CD4-positive, alpha-beta T cell (primary cell): ENCODE data around the gene SH3TC2. TPM values are rescaled to one million over a fixed set of nuclear protein-coding genes. Genes with fewer than 3 reads are reported as not detected.

ENCODE experiments used
- ATAC-seq: fragments of 200-7000 bp; cut with Tn5 transposase; one replicate; pipeline ENCODE4 v1.10.0; 2022; ENCODE audit warnings: mild to moderate bottlenecking; ENCODE audit not compliant: poor library complexity
- CTCF ChIA-PET: fragments of 350-600 bp; sonication (Branson Sonifier 250); formaldehyde crosslinking; loops from one replicate; lab custom pipeline; 2021; ENCODE audit warnings: antibody characterized with exemption, inconsistent platforms; lab: Charles Lee
- POLR2A ChIA-PET: fragments of 350-600 bp; sonication (Branson Sonifier 250); formaldehyde crosslinking; loops from one replicate; lab custom pipeline; 2021; ENCODE audit warnings: antibody characterized with exemption, inconsistent platforms; lab: Charles Lee
- DNase-seq, 14 experiments: peaks; one replicate each; pipeline ENCODE4 v3.0.0-alpha.2; 2013 to 2020; ENCODE audit warnings: mixed read lengths in 2 of 14
- H3K27ac ChIP-seq, 2 donors: one replicate each; pipeline versions ENCODE4 v1.5.1 to v1.7.0; 2013; ENCODE audit warnings: low read length in 2 of 2, low read depth in 1 of 2, mild to moderate bottlenecking in 1 of 2
- H3K27me3 ChIP-seq, 2 experiments: 1 replicate in 1 of 2; 2 replicates in 1 of 2; pipeline versions ENCODE4 v1.6.1 to v1.7.0; 2013; ENCODE audit warnings: low read length in 2 of 2, control low read depth in 1 of 2, mild to moderate bottlenecking in 1 of 2, moderate library complexity in 1 of 2; ENCODE audit not compliant: insufficient read depth in 2 of 2, control insufficient read depth in 1 of 2
- H3K36me3 ChIP-seq: one replicate; pipeline ENCODE4 v1.6.1; 2013; ENCODE audit warnings: low read length, control low read depth; ENCODE audit not compliant: insufficient read depth
- H3K4me1 ChIP-seq: one replicate; pipeline ENCODE4 v1.6.1; 2013; ENCODE audit warnings: low read length, control low read depth; ENCODE audit not compliant: insufficient read depth
- H3K4me3 ChIP-seq: one replicate; pipeline ENCODE4 v1.5.1; 2013; ENCODE audit warnings: mild to moderate bottlenecking, low read length, moderate library complexity
- H3K9me3 ChIP-seq, 2 experiments: 1 replicate in 1 of 2; 2 replicates in 1 of 2; pipeline versions ENCODE4 v1.6.1 to v1.7.0; 2013; ENCODE audit warnings: low read length in 2 of 2, mild to moderate bottlenecking in 2 of 2, control low read depth in 1 of 2, moderate library complexity in 1 of 2; ENCODE audit not compliant: control insufficient read depth in 1 of 2, insufficient read depth in 1 of 2
- H3K27ac Mint-ChIP-seq: one replicate; pipeline ENCODE4 v1.8.0; 2020; ENCODE audit warnings: mixed read lengths
- H3K27me3 Mint-ChIP-seq: one replicate; pipeline ENCODE4 v1.8.0; 2021; ENCODE audit warnings: mixed read lengths
- H3K36me3 Mint-ChIP-seq: one replicate; pipeline ENCODE4 v1.8.0; 2021; ENCODE audit warnings: low read depth, mixed read lengths
- H3K4me1 Mint-ChIP-seq: one replicate; pipeline ENCODE4 v1.8.0; 2021; ENCODE audit warnings: low read depth, mixed read lengths
- H3K4me3 Mint-ChIP-seq: one replicate; pipeline ENCODE4 v1.8.0; 2020; ENCODE audit warnings: mild to moderate bottlenecking, mixed read lengths
- H3K9me3 Mint-ChIP-seq: one replicate; pipeline ENCODE4 v1.8.0; 2020; ENCODE audit warnings: mixed read lengths
- intact Hi-C, 2 experiments: fragments of 100-400 bp; cut with DNase I in 1 of 2; cut with micrococcal nuclease in 1 of 2; formaldehyde crosslinking; loops; one replicate each; pipeline versions ENCODE4 v1.15.1 to v1.9.0; 2023 to 2025; cut with DNase I, micrococcal nuclease
- total RNA-seq, 174 experiments: library from RNA in 2 of 174; stranded (reverse) in 2 of 174; gene quantifications; one replicate each; pipeline ENCODE4 v1.2.3 and lab custom pipeline; 2021 to 2026
- TF ChIP-seq, protein P1 (sequence below): fragments of 200-600 bp; IDR thresholded peaks from one replicate; pipeline ENCODE4 v1.8.0; 2022; ENCODE audit warnings: antibody characterized with exemption, mild to moderate bottlenecking

SH3TC2 gene
- total RNA-seq, 2 experiments from 2014 or later, result not detected

DNA sequence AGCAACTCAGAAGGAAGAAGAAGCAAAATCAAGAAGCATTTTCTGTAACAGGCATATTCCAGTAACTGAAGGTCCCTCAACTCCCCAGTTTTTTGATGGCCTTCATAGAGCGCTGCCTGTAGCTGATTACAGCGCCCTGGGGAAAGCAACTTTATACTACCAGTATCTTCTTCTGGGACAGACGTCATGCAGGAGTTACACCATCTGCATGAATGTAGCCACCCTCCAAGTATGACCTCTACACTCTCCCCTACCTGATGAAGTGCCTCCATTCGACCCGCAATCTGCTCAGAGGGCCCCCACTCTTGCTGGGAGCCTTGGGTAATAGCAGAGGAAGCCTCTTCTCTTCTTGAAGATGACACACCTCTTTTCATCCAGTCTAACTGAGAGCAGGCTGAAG lies 21.0 kb upstream of the SH3TC2 start:
- Histone ChIP-seq H3K9me3 (no peaks in the 10 kb centered on the region), H3K36me3 (no peaks in the 10 kb centered on the region), H3K4me3 (no peak overlapping the region), H3K4me1 (no peaks in the 10 kb centered on the region), H3K27ac (no peak overlapping the region), H3K27me3 (peaks cover 0 to 4% of the 10 kb centered on the region in 2 experiments)
- H3K36me3 Mint-ChIP-seq, result no peaks in the 10 kb centered on the region
- TF ChIP-seq, protein P1, sequence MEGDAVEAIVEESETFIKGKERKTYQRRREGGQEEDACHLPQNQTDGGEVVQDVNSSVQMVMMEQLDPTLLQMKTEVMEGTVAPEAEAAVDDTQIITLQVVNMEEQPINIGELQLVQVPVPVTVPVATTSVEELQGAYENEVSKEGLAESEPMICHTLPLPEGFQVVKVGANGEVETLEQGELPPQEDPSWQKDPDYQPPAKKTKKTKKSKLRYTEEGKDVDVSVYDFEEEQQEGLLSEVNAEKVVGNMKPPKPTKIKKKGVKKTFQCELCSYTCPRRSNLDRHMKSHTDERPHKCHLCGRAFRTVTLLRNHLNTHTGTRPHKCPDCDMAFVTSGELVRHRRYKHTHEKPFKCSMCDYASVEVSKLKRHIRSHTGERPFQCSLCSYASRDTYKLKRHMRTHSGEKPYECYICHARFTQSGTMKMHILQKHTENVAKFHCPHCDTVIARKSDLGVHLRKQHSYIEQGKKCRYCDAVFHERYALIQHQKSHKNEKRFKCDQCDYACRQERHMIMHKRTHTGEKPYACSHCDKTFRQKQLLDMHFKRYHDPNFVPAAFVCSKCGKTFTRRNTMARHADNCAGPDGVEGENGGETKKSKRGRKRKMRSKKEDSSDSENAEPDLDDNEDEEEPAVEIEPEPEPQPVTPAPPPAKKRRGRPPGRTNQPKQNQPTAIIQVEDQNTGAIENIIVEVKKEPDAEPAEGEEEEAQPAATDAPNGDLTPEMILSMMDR, result no peak
- POLR2A ChIA-PET, result no interaction called here
- no peak overlapping the region for H3K27ac Mint-ChIP-seq
- H3K9me3 Mint-ChIP-seq, result no peaks in the 10 kb centered on the region
- intact Hi-C loops, result no loop called here
- no peak overlapping the region for H3K4me3 Mint-ChIP-seq
- H3K27me3 Mint-ChIP-seq, result no peaks in the 10 kb centered on the region
- ATAC-seq, result no peak
- CTCF ChIA-PET, result no interaction called here
- no peak for DNase-seq
- peaks cover 15% of the 10 kb centered on the region for H3K4me1 Mint-ChIP-seq

DNA sequence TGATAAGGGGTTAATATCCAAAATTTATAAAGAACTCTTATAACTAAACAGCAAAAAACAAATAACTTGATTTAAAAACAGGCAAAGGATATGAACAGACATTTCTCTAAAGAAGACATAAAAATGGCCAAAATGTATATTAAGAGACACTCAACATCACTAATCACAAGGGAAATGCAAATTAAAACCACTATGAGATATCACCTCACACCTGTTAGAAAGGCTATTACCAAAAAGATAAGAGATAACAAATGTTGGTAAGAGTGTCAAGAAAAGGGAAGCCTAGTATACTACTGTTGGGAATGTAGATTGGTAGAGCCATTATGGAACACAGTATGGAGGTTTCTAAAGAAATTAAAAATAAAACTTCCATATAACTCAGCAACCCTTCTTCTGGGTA lies 19.4 kb upstream of the SH3TC2 start:
- H3K4me3 Mint-ChIP-seq, result no peak overlapping the region
- no peaks in the 10 kb centered on the region for H3K9me3 Mint-ChIP-seq
- ChIA-PET CTCF (interaction anchor here (0.9 kb wide), 1 partner anchor 10 kb away, joined by 3 read pairs; no protein-coding TSS in a partner anchor), POLR2A (no interaction called here)
- ATAC-seq (no peak), DNase-seq (no peak)
- Histone ChIP-seq H3K36me3 (no peaks in the 10 kb centered on the region), H3K9me3 (no peaks in the 10 kb centered on the region), H3K27ac (no peak overlapping the region), H3K4me3 (no peak overlapping the region), H3K4me1 (no peaks in the 10 kb centered on the region), H3K27me3 (peaks cover 0 to 4% of the 10 kb centered on the region in 2 experiments)
- intact Hi-C loops, result no loop called here
- TF ChIP-seq, protein P1, result no peak
- H3K27me3 Mint-ChIP-seq, result peaks cover 4% of the 10 kb centered on the region
- no peaks in the 10 kb centered on the region for H3K36me3 Mint-ChIP-seq
- peaks cover 15% of the 10 kb centered on the region for H3K4me1 Mint-ChIP-seq
- H3K27ac Mint-ChIP-seq, result no peak overlapping the region

DNA sequence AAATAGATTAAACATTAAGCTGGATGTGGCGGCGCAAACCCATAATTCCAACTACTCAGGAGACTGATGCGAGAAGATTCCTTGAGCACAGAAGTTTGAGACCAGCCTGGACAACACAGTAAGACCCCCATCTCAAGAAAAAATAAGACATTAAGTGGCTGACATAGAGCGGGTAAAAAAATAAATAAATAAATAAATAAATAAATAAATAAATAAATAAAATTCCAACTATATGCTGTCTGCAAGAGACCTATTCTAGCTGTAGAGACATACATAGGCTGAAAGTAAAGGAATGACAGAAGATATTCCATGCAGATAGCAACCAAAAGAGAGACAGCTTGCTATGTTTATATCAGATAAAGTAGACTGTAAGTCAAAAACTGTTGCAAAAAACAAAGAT lies 17.4 kb upstream of the SH3TC2 start:
- peaks cover 0 to 2% of the 10 kb centered on the region in 2 experiments for H3K9me3 ChIP-seq
- intact Hi-C loops, result no loop called here
- ChIA-PET POLR2A (interaction anchor here (0.6 kb wide), 1 partner anchor 298 kb away, joined by 3 read pairs; no protein-coding TSS in a partner anchor), CTCF (no interaction called here)
- H3K27ac ChIP-seq, result no peak overlapping the region
- peaks cover 15% of the 10 kb centered on the region for H3K4me1 Mint-ChIP-seq
- no peak overlapping the region for H3K27ac Mint-ChIP-seq
- peaks cover 0 to 4% of the 10 kb centered on the region in 2 experiments for H3K27me3 ChIP-seq
- H3K9me3 Mint-ChIP-seq, result no peaks in the 10 kb centered on the region
- H3K36me3 Mint-ChIP-seq, result no peaks in the 10 kb centered on the region
- no peaks in the 10 kb centered on the region for H3K4me1 ChIP-seq
- TF ChIP-seq, protein P1, result no peak
- peaks cover 4% of the 10 kb centered on the region for H3K27me3 Mint-ChIP-seq
- H3K4me3 Mint-ChIP-seq, result no peak overlapping the region
- H3K4me3 ChIP-seq, result no peak overlapping the region
- no peak for DNase-seq
- ATAC-seq, result no peak
- H3K36me3 ChIP-seq, result no peaks in the 10 kb centered on the region
